Umbilical cord (tissue), 2 donors: ENCODE data around the gene MYO10. TPM values are rescaled to one million over a fixed set of nuclear protein-coding genes. Genes with fewer than 3 reads are reported as not detected.
A peak's percentile ranks its signal among the peaks of the same experiment; 100 is the strongest.
"Not testable (repeated sequence)": the region's sequence is repeated elsewhere in the genome, so short reads cannot be mapped to it uniquely, and the experiment has no call there.

Experiments
- DNase-seq: peaks from one replicate; pipeline ENCODE4 v3.0.0-alpha.2; 2015; ENCODE audit warnings: low spot score
- total RNA-seq: library from RNA; depleted of rRNA; stranded (reverse); fragments of >200 nt; gene quantifications from one replicate; pipeline ENCODE4 v1.2.3, GENCODE V29; 2014; ENCODE audit warnings: low replicate concordance; ENCODE audit not compliant: insufficient read depth

MYO10 gene
- total RNA-seq, 1 donor from 2014 or later = 24.1 TPM

DNA sequence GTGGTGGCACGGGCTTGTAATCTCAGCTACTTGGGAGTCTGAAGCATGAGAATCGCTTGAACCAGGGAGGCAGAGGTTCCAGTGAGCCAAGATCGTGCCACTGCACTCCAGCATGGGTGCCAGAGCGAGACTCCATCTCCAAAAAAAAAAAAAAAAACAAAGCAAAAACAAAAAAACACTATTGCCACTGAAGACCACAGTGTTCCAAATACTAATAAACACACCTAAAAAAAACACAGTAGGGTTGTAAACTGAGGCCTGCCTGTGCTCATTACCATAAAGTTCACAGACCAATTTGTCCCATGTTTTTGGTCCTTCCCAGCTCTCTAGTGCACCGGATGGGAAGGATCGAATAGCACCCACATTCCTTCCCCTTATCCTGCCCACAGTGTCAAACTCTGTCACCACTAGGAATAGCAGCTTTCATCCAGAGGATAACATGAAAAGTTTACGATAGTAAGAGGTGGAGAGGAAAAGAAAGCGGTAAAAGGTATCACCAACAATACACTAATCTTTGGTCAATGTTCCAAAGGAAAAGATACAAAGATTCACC lies 49.2 kb downstream of the MYO10 start:
- DNase-seq = no peak

DNA sequence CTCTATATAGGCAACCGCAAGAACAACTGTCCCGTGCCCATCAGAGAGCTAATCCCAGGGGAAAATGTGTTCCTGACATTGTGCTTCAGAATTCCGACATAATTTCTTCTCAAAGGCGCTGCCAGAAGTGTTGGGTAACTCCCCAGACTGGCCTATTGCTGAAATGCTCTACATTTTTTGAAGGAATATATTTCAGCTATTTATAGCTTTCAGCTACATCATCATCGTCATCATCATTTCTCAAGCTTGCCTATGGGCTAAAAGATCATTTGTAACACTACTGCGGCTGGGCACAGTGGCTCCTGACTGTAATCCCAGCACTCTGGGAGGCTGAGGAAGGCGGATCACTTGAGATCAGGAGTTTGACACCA lies 49.7 kb downstream of the MYO10 start:
- peak; percentile 74 for DNase-seq

DNA sequence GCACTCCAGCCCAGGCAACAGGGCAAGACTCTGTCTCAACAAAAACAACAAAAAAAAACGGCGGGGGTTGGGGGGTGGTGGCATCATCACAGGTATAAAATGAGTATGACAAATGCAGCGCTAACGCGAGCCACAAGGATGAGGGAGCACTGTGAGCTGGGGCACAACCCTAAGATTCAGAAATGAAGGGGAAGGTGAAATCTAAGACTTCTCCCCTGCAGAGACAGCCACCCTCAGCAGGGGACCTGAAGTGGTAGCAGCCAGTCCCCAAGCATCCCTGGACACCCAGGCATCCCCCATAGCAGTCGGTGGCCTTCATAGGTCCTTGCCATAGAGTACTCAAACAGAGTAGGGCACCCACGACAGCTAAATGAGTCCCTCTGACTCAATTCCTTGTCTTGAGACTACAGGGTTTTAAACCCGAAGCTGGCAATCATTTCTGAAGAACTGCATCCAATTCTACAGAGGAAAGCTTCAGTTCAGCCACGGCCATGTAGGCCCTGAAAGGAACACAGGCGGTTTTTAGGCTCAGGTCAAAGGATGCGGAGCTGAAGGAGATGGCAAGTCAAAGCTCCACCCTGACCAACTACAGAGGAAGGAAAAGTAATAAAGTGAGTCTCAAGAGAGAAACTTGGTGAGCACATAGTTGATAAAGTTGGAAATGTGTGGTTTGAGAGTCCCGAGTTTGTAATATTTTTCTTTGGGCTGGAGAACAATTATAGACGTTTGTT lies 50.3 kb downstream of the MYO10 start:
- DNase-seq = no peak

DNA sequence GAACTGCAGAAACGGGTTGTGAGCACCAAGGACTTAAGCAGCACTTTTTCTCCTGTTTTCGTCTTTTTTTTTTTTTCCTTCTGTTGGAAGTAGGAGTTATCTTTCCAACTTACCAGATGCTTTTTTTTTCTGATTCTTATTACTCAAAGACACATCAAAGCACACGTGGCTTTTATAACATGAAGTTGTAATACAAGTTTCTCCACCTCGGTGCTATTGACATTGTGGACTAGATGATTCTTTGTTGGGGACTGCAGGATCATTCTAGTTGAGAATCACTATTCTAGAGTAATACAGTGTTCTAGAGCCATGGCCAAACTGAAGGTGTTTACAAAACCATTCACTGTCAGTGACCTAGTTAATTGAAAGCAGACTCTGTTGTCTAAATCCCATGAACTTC lies 51.5 kb downstream of the MYO10 start:
- DNase-seq = peak; percentile 46

DNA sequence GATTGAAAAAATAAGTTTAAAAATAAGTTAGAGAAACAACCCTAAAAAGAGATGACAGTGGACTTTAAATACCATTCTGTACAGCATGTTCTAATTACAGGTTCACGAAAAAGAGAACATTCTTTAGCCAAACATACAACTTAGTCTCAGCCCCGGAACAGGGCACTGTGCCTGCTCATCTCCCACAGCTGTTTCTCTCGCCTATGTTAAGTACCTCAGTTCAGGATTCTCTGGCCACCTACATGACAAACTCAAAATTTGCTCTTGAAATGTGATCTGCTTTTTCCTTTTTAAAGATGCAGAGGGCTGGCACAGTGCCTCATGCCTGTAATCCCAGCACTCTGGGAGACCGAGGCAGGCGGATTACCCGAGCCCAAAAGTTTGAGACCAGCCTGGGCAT lies 52.3 kb downstream of the MYO10 start:
- no peak for DNase-seq

DNA sequence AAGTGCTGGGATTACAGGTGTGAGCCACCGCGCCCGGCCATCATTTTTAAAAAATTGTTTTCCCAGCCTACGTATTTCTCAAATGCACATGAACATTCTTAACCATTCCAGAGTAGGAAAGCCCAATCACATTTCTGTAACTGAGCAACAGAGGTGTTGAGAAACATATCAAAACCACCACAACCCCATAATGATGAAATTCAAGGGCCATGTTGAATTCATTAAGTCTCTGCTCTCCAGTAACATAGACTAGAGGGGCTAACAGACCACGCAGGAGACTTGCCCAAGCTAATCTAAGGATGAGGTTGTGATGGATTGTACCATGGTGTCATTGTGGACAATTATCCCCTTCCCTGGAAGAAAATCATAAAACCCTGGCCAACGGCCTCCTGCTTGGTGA lies 52.9 kb downstream of the MYO10 start:
- DNase-seq = no peak

DNA sequence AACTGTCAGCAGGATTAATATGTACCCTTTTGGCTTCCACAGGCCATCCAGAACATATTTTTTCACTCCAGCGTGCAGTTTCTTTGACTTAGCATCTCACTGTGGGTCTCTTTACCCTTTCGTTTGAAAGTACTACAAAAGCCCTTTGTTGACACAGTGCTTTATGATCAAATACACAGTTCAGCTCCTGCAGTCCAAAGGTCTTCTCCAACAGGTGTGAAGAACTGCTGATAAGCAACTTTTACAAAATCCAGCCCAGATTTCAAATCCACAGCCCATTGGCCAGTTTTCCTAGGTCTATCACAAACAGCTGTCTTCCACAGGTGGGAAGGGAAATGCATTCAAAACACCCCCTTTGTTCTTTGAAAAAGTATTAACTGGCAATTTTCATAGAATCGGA lies 54.8 kb downstream of the MYO10 start:
- DNase-seq = no peak

DNA sequence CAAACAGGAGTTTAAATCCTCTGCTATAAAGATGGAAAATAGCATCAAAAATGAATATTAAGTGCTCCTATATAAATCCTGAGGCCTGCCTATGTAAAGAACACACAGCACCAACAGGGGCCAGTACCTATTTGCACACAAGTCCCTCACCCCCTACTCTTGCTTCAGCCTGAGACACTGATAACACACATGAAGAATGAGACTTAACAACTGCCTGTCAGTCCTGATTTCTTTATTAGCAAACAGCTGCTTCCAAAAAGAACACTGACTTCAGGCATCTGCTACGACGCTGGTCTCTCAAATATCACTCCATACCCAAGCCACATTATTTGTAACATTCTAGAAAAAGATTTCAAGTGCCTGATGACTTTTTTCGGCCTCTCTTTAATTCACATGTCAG lies 55.5 kb downstream of the MYO10 start:
- no peak for DNase-seq

DNA sequence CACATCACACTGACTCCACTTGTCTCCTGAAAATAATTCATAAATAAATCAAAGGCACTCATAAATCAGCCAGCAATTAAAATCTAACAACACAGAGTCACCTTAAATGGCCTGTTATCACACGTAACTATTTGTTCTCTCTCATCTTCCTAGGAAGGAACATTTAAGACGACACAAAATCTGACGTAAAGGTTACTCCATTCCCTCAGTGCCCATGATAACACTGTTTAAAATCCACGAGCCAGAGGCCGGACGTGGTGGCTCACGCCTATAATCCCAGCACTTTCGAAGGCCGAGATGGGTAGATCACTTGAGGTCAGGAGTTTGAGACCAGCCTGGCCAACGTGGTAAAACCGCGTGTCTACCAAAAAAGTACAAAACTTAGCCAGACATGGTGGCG lies 56.4 kb downstream of the MYO10 start:
- DNase-seq = no peak

DNA sequence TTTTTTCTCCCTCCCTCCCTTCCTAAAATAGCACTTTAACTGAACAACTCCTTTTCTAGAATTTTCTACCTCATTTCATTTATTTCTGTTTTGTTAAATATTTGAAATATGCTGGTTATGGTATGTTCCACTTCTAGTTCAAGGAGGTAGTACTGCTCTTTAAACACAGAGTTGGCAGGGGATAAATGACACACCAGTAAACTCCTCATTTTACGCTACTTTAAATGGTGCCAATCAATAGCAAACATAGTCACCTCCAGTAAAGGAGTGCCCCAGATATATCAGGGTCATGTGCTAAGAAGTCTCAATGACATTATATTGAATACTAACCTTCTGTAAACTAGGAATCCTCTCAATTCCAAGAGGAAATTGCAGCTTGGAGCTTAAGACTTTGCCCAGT lies 56.9 kb downstream of the MYO10 start:
- no peak for DNase-seq

DNA sequence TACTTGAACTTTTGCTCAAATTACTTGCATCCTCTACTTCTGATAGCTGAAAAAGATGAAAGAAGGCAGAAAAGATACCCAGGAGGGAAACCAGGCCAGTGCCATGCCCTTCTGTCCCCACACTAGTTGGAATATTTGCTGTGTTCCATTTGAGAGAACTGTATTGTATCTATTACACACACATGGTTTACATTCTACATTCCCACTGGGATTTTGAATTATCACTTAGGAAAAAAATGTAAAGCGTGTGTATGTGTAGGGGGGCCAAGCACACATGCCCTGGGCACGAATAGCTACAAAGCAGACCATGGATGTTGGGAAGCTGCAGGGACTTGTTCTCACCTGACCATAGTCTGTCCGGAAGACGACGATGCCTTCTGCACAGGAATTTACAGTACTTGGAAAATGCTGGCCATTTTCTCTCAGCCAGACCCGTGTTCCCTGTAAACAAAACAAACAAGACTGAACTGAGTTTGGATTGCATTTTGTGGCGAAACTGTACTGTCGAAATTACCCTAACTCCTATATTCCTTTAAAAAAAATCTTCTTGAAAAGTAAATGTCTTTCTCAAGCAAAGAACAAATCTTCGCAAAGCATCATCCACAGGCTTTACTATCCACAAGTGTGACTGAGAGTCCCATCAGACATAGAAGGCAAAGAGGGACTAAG lies 58.7 kb downstream of the MYO10 start:
- no peak for DNase-seq

DNA sequence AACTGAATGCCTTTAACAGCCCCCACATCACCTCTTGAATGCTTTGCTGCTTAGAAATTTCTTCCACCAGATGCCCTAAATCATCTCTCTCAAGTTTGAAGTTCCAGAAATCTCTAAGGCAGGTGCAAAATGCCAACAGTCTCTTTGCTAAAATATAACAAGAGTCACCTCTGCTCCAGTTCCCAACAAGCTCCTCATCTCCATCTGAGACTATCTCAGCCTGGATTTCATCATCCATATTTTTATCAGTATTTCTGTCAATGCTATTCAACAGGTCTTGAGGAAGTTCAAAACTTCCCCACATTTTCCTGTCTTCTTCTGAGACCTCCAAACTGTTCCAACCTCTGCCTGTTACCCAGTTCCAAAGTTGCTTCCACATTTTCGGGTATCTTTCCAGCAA lies 61.7 kb downstream of the MYO10 start:
- not testable (repeated sequence) for DNase-seq

DNA sequence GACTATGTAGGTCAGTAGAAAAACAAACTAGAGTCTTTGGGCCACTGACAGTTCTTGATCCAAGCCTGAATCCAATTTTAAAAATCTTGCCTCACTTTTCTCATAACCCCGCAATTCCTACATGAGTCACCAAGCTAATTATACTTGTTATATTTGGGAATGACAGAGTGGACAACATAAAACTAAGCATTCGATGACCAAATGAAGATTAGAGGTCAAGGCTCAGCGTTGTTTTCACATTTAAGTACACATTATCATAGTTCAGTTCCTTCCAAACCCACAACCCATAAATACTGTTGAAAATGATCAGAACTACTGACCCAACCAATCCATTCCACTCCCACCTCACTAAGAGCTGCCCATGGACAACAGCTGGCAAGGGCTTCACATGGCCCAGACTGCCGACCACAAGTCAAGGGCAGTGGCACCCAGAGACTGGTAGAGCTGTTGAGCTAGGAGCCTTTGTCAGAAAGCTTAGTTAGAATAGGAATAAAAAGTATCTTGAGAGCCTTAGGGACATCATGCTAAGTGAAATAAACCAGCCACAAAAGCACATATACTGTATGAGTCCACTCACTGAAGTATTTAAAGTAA lies 64.2 kb downstream of the MYO10 start:
- no peak for DNase-seq

DNA sequence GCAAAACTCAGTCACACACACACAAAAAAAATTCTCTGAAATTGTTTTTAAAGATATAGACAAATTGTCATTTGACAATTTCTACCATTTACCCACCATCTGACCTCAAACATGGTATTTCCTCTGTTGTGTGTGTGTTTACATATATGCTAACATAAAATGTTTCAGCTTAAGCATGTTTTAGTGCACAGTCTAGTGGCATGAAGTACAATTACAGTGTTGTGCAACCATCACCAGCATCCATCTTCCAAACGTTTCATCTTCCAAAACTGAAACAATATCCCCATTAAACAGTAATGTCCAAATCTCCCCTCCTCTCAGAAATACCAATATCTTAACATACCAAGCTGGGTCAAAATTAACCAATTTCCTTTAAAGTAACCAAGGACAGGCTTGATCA lies 65.2 kb downstream of the MYO10 start:
- no peak for DNase-seq

DNA sequence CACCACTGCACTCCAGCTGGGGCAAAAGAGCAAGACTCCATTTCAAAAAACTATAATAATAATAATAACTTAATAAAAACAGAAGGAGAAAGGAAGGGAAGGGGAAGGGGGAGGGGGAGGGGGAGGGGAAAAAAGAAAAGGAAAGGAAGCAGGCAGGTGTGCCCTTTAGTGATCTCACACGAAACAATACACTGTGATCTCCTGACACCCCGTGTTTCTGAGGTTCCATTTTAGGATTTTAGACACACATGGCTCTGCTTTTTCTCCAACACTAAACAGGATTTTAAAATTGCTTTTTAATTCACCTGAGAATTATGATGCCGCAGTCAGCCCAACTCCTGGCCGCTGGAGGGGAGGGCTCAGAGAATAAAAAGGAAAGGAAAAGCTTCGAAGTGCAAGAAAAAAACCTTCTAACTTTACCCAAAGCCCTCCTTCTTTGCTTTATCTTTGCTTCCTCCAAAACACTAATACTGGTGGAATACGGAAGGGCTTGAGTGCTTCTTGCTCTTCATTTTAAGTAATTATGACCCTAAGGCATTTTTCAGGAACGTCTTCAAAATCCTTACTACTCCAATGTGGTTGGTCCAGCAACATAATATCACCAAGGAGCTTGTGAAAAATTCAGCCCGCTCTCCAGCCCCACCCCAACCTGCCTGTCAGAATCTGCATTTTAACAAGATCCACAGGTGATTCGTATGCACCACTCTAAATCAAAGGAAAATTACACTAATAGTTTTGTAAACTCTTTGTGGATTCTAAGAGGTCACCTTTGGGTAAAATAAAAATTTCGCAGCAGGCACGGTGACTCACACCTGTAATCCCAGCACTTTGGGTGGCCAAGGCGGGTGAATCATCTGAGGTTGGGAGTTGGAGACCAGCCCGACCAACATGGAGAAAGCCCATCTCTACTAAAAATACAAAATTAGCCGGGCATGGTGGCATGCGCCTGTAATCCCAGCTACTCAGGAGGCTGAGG lies 66.0 kb downstream of the MYO10 start:
- DNase-seq = no peak

DNA sequence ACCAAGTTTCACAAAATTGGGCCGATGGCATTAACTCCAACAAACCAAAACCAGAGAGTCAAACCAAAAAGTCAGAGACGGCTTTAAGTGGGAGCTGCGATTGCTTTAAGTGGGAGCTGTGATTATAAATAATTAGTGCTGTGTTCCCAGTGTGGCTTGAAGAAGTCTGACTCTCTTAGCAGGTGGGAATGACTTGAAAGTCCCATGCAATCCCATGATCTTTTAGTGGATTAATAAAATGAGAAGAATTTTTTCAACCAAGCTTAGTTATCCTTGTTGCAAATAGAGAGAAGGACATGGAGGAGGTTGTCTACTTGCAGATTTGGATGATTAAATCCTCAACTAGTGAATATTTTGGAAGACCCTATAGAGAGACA lies 68.5 kb downstream of the MYO10 start:
- DNase-seq = no peak

DNA sequence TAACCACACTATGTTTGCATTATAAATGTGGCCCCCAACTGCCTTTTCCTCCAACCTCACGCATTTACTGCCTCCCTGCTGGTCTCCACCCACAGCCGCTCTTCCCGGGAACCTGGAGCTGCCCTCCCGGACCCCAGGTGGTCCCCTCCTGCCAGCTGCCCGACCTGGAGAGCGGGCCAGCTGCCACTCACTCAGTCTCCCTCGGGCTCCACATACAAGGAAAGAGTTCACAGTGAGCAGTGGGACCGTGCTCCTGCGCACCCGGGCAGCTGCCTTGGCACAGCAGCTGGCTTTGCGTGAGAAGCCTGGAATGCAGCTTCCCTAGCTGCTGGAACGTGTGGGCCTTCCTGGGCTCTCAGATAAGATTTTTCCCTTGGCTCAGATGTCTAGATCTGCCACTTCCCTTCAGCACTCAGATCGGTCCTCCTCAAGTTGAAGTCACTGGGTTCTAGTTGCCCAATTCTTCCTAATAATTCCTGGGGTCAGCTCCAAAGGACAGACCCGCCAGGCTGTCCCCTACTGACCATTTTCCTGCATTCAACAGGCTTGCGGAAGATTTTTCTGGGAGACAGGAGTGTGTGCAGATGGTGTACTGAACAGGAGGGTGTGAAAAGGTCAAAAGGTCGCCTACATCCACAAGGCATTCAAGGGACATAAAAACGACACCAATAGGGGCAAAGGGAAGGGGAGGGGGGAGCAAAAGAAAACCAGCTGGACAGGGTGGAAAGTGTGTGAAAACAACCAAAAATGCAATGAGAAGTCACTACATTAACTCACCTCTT lies 69.1 kb downstream of the MYO10 start:
- peak; percentile 35 for DNase-seq

DNA sequence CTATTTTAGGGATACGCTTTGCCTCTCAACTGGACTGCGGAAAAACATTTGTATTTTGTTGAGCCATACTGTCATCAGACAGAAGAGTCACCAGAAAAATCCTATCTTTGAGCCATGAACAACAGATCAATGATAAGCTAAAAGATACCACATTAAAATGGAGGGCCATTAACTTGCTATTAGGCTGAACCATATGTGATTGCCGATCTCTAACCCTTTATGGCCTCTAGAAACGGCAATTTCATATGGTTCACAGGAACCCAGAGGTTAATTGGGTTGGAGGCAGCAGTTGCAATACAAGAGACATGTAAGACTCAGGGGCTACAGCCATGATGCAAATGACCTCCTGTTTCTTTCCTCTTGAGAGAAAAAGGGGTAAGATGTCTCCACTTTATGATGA lies 69.8 kb downstream of the MYO10 start:
- no peak for DNase-seq

DNA sequence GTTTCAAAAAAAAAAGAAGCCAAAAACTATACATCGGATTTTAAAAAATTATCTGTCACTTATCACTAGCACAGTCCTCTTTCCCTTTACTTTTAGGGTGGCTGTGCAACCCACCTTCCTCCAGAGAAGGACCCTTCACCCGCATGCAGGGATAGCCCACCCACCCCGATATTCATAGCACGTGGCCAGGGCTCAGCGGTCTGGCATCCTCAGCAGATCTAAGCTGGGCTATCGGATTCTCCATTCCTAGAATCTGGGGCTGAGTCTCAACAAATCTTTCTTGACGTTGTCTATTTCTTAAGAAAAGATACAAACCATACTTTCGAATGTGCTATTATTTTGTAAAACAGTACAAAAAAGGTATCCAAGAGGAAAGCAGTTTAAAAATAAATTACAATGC lies 70.9 kb downstream of the MYO10 start:
- DNase-seq = no peak

DNA sequence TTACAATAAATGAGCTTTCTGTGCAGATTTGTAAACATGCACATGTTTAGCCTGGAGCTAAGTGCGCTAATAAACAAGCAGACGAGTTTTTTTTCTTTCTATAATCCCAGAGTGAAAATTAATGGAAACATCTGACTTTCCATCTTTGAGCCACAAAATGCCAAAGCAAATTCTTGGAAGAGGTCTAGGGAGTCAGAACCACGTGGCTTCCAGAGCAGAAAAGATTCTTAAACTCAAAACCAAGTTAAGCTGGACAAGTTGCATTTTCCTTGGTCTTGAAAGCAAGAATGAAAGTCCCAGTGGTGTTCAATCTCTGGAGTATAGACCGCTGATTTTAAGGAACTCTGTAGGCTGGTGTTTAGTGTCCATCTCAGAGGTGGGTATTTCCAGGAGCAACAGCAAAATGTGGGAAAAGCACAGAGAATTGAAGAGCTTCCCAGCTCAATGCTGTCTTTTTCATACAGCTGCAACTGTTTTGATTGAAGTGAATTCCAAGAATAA lies 71.4 kb downstream of the MYO10 start:
- DNase-seq = no peak

DNA sequence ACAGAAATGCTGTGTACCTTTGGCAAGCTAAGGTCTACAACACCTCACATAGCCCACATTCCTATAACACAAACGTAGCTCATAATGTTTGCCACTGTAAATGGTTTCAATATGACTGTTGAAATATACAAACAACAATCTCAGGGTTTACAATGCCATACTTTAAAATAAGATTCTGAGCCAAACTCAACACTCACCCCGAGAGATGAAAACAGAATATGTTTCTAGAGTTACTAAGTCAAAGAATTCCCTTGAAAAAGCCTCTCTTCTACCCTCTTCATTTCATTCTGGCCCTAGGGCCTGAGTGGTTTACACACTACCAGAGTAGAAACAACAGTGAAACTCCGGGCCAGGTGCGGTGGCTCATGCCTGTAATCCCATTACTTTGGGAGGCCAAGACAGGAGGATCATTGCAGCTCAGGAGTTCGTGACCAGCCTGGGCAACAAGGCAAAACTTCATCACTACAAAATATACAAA lies 72.6 kb downstream of the MYO10 start:
- no peak for DNase-seq
